ENCODE measurements around the gene FAM184A.

DNA sequence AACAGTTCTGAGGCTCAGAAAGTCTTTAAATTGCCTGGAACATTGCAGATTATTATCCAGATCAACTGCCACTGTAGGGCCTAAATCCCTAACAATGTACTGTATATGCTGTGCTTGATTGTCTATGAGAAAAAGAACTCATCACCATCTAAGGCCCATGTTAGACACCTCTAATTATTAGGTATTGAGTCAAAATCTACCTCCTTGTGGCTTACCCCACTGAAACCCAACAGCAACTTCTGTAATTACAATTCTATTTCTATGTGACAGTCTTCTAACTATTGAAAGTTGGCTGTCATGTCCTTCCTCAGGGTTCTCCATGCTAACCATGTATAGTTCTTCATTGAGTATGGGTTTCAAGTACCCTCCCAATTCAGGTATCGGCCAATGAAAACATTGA, 157.4 kb downstream of the FAM184A start:
- TF ChIP-seq, protein P1, sequence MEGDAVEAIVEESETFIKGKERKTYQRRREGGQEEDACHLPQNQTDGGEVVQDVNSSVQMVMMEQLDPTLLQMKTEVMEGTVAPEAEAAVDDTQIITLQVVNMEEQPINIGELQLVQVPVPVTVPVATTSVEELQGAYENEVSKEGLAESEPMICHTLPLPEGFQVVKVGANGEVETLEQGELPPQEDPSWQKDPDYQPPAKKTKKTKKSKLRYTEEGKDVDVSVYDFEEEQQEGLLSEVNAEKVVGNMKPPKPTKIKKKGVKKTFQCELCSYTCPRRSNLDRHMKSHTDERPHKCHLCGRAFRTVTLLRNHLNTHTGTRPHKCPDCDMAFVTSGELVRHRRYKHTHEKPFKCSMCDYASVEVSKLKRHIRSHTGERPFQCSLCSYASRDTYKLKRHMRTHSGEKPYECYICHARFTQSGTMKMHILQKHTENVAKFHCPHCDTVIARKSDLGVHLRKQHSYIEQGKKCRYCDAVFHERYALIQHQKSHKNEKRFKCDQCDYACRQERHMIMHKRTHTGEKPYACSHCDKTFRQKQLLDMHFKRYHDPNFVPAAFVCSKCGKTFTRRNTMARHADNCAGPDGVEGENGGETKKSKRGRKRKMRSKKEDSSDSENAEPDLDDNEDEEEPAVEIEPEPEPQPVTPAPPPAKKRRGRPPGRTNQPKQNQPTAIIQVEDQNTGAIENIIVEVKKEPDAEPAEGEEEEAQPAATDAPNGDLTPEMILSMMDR (IDR thresholded peaks at IDR 0.05): no peak
- TF ChIP-seq POLR2A (IDR thresholded peaks at IDR 0.05): no peak
